Neural crest cell (in vitro differentiated cells): Measurements from ENCODE around the gene PDCD1LG2. TPM values are rescaled to one million over a fixed set of nuclear protein-coding genes. Genes with fewer than 3 reads are reported as not detected.

Experiments
- DNase-seq: peaks from one replicate; pipeline ENCODE4 v3.0.0; 2021; ENCODE audit warnings: low read depth, mixed read lengths, low spot score
- H3K27ac Mint-ChIP-seq: one replicate; pipeline ENCODE4 v1.8.0; 2021; ENCODE audit warnings: mild to moderate bottlenecking, mixed read lengths; ENCODE audit not compliant: unreplicated experiment
- H3K27me3 Mint-ChIP-seq: 2 replicates; pipeline ENCODE4 v1.8.0; 2021; ENCODE audit warnings: low read depth, mild to moderate bottlenecking, mixed read lengths
- H3K36me3 Mint-ChIP-seq: 2 replicates; pipeline ENCODE4 v1.8.0; 2021; ENCODE audit warnings: low read depth, mild to moderate bottlenecking, mixed read lengths
- H3K4me1 Mint-ChIP-seq: 2 replicates; pipeline ENCODE4 v1.8.0; 2021; ENCODE audit warnings: mixed read lengths
- H3K4me3 Mint-ChIP-seq: one replicate; pipeline ENCODE4 v1.8.0; 2021; ENCODE audit warnings: mild to moderate bottlenecking, mixed read lengths
- H3K9me3 Mint-ChIP-seq: 2 replicates; pipeline ENCODE4 v1.8.0; 2021; ENCODE audit warnings: mixed read lengths
- total RNA-seq: library from RNA; stranded (reverse); gene quantifications from 2 replicates; pipeline ENCODE4 v1.2.1, GENCODE V29; 2021
- TF ChIP-seq, protein P1 (sequence below): fragments of 200-600 bp; sonication (generic); conservative IDR thresholded peaks from 2 replicates; pipeline ENCODE4 v1.5.0; 2021; ENCODE audit warnings: antibody characterized with exemption, mild to moderate bottlenecking

The PDCD1LG2 gene
- total RNA-seq, 1 donor from 2014 or later = not detected

DNA sequence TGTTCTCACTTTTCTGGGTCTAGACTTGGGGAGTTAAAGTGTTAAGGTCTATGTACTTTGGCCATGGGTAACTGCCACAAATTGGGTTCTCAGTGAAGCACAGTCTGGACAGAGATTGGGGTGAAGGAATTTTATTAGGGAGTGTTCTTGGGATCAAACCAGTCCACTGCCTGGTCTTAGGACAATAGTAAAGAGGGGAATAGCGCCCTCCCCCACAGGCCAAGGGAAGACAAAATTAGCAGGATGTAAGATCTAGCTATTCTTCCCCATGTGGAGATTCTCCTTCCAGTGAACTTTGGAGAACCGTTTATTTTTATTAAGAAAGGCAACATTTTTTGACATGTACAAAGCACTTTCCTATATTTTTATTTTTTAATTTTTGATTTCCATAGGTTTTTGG lies 100.2 kb downstream of the PDCD1LG2 start:
- TF ChIP-seq, protein P1, sequence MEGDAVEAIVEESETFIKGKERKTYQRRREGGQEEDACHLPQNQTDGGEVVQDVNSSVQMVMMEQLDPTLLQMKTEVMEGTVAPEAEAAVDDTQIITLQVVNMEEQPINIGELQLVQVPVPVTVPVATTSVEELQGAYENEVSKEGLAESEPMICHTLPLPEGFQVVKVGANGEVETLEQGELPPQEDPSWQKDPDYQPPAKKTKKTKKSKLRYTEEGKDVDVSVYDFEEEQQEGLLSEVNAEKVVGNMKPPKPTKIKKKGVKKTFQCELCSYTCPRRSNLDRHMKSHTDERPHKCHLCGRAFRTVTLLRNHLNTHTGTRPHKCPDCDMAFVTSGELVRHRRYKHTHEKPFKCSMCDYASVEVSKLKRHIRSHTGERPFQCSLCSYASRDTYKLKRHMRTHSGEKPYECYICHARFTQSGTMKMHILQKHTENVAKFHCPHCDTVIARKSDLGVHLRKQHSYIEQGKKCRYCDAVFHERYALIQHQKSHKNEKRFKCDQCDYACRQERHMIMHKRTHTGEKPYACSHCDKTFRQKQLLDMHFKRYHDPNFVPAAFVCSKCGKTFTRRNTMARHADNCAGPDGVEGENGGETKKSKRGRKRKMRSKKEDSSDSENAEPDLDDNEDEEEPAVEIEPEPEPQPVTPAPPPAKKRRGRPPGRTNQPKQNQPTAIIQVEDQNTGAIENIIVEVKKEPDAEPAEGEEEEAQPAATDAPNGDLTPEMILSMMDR = no peak
- H3K27me3 Mint-ChIP-seq = no peaks in the 10 kb centered on the region
- H3K4me1 Mint-ChIP-seq = no peaks in the 10 kb centered on the region
- DNase-seq = no peak
- peaks cover 3% of the 10 kb centered on the region for H3K36me3 Mint-ChIP-seq
- H3K9me3 Mint-ChIP-seq = no peaks in the 10 kb centered on the region
- no peak overlapping the region for H3K27ac Mint-ChIP-seq
- no peak overlapping the region for H3K4me3 Mint-ChIP-seq

DNA sequence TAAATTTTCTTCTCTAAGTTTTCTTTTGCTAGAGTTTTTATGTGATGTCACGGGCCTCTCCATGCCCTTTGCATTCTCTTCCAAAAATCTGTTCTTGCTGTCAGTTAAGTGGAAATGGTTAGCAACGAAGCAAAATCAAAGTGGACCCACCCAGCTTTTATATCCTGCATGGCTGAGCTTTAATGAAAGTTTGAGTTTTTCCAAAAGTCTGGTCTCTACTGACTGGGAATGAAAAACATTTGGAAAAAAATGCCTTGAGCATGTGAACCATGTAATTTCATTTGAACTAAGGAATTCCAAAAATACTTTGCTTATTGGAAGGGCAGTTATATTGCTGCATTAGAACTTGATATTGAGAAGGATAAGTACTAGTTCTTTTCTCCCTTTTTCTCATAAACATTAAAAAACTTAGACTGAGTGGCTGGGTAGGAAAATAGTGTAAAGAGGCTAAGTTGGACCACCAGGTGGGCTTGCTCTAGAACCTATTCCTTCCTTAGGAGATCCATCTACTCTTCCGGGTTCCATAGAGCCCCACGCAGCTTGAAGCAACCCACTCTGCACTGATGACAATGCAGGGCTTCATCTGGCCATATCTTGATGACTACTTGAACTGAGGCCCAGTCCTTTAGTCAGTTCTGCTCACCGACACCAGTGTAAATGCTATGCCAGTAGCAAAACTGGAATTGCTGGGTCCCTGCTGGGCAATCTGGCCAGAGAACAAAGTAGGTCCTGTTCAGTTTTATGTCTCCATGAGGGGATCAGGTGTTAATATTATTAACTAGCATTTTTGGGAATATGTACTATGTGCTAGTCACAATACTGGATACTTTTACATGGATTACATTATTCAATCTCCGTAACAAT lies 101.2 kb downstream of the PDCD1LG2 start:
- H3K4me1 Mint-ChIP-seq = no peaks in the 10 kb centered on the region
- H3K36me3 Mint-ChIP-seq = peaks cover 2% of the 10 kb centered on the region
- TF ChIP-seq, protein P1 = no peak
- no peak overlapping the region for H3K27ac Mint-ChIP-seq
- no peaks in the 10 kb centered on the region for H3K27me3 Mint-ChIP-seq
- no peak overlapping the region for H3K4me3 Mint-ChIP-seq
- DNase-seq = no peak
- no peaks in the 10 kb centered on the region for H3K9me3 Mint-ChIP-seq

DNA sequence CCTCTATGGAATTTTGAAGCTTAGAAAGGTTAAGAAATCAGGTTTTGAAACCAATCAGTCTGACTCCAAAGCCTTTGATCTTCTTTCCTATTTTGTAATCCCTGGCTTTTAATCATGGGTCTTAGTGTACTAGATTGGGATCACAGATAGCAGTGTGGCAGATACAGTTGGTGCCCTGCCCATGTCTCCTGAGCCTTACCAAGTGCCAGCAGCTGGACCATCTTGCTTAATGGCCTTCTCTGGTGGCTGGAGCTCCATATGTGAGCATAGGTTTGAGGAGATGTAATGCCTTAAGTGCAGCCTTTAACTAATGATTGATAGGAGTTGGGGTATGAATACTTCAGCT lies 101.8 kb downstream of the PDCD1LG2 start:
- no peak overlapping the region for H3K27ac Mint-ChIP-seq
- no peak overlapping the region for H3K4me3 Mint-ChIP-seq
- TF ChIP-seq, protein P1 = no peak
- H3K9me3 Mint-ChIP-seq = no peaks in the 10 kb centered on the region
- H3K36me3 Mint-ChIP-seq = no peaks in the 10 kb centered on the region
- DNase-seq = no peak
- H3K4me1 Mint-ChIP-seq = no peaks in the 10 kb centered on the region
- no peaks in the 10 kb centered on the region for H3K27me3 Mint-ChIP-seq

DNA sequence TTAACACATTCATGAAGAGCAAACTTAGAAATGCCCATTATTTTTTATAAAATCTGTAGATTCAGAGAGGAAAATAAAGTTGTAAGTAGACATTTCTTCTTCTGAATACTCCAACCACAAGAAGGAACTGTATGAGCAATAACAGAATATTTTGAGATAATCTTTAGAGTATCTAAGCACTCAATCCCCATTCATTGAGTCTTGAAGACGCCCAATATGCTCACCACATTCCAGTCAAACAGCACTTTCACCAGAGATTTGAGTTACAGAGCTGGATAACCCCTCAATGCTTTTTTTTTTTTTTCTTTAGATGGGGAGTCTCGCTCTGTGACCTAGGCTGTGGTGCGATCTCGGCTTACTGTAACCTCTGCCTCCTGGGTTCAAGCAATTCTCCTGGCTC lies 103.9 kb downstream of the PDCD1LG2 start:
- TF ChIP-seq, protein P1 = no peak
- no peaks in the 10 kb centered on the region for H3K27me3 Mint-ChIP-seq

DNA sequence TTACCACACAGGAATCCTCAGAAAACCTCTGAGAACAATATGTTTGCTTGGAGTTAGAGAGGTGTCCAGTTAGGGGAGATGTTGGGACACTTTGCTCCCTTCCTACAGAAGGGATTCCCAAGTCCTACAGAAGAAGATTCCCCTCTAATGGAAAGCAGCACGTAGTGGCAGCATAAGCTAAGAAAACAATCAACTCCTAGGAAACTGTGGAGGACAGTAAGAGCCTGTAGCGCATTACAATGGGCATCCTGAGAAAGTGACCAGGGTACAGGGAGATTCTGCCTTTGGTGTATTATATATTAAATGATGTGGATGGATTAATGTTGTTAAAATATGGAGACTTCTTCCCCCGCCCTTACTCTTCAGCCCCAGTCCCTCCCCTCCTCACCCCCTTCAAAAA lies 104.7 kb downstream of the PDCD1LG2 start:
- no peaks in the 10 kb centered on the region for H3K4me1 Mint-ChIP-seq
- H3K27me3 Mint-ChIP-seq = no peaks in the 10 kb centered on the region
- TF ChIP-seq, protein P1 = no peak
- H3K36me3 Mint-ChIP-seq = no peaks in the 10 kb centered on the region
- no peak for DNase-seq
- no peak overlapping the region for H3K27ac Mint-ChIP-seq
- H3K9me3 Mint-ChIP-seq = no peaks in the 10 kb centered on the region
- no peak overlapping the region for H3K4me3 Mint-ChIP-seq

More for the DNA sequence above, 103.9 kb downstream of the PDCD1LG2 start:
- Mint-ChIP-seq H3K9me3 (no peaks in the 10 kb centered on the region), H3K27ac (no peak overlapping the region), H3K4me1 (no peaks in the 10 kb centered on the region), H3K4me3 (no peak overlapping the region), H3K36me3 (no peaks in the 10 kb centered on the region)
- no peak for DNase-seq
